SU-DHL-6 (cell line): Measurements from ENCODE around the gene XRCC4.

Experiments
- EZH2phosphoT487 ChIP-seq: fragments of 200-600 bp; sonication (generic), shearing (Covaris generic); conservative IDR thresholded peaks from 2 replicates; pipeline ENCODE4 v1.6.1; 2018; ENCODE audit warnings: mild to moderate bottlenecking, antibody characterized with exemption, low read length, moderate library complexity, mixed read lengths
- TF ChIP-seq, protein P1 (sequence below): fragments of 200-600 bp; sonication (generic); IDR thresholded peaks from one replicate; pipeline ENCODE4 v1.5.1; 2017; ENCODE audit warnings: antibody characterized with exemption, mild to moderate bottlenecking, low read length, moderate library complexity; ENCODE audit not compliant: insufficient read depth, poor library complexity, severe bottlenecking

DNA sequence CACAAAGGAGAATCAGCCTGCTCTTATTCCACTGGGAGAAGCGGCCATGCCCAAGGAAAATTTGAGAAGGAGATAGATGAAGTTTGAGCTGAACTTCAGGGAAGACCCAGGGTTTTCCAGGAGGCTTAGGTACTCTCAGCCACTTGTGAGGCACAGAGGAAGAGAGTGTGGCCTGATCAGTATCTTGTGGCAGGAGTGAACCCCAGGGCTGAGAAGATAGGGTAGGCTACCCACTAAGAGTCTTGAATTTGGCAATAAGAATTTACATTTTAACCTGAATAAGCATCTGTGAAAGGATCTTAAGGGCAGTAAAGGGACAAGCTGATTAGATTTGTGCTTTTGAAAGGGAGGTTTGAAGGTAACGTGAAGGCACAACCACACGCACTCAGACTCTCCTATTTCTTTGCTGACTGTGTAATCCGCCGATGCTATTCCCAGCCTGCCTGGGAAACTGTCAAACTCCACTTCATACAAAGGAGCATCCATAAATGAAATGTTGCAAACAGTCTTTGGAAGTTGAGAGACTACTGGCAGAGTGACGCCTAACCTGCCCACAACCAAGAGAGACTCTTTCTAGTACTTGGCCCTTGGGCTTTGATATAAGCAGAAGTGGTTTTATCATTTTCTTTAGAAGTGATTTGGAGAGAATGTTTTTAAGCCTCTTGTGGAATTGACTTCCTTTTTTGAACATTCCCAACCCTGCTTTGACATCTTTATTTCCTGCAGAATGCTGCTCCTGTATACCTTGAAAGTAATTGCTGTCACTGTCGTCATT lies 286.0 kb downstream of the XRCC4 start:
- TF ChIP-seq, protein P1, sequence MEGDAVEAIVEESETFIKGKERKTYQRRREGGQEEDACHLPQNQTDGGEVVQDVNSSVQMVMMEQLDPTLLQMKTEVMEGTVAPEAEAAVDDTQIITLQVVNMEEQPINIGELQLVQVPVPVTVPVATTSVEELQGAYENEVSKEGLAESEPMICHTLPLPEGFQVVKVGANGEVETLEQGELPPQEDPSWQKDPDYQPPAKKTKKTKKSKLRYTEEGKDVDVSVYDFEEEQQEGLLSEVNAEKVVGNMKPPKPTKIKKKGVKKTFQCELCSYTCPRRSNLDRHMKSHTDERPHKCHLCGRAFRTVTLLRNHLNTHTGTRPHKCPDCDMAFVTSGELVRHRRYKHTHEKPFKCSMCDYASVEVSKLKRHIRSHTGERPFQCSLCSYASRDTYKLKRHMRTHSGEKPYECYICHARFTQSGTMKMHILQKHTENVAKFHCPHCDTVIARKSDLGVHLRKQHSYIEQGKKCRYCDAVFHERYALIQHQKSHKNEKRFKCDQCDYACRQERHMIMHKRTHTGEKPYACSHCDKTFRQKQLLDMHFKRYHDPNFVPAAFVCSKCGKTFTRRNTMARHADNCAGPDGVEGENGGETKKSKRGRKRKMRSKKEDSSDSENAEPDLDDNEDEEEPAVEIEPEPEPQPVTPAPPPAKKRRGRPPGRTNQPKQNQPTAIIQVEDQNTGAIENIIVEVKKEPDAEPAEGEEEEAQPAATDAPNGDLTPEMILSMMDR: no peak
- TF ChIP-seq EZH2phosphoT487: no peak
